Loucy (cell line): ENCODE results near the gene TMPRSS13.

Experiments used
- H2AFZ ChIP-seq: fragments of 200-600 bp; sonication (generic); 2 replicates; pipeline ENCODE4 v1.6.0; 2016; ENCODE audit warnings: antibody characterized with exemption, mild to moderate bottlenecking, low read length, moderate library complexity
- H3F3A ChIP-seq: fragments of 200-600 bp; 2 replicates; pipeline ENCODE4 v1.6.0; 2016; ENCODE audit warnings: antibody characterized with exemption, low read depth, mild to moderate bottlenecking
- H3K27me3 ChIP-seq: fragments of 200-600 bp; sonication (generic); 2 replicates; pipeline ENCODE4 v1.6.1; 2014; ENCODE audit warnings: low read length, mild to moderate bottlenecking; ENCODE audit not compliant: insufficient read depth, poor library complexity, severe bottlenecking
- H3K36me3 ChIP-seq: fragments of 200-600 bp; sonication (generic); 2 replicates; pipeline ENCODE4 v1.6.1; 2016; ENCODE audit warnings: low read length; ENCODE audit not compliant: insufficient read depth
- H3K4me1 ChIP-seq: fragments of 200-600 bp; sonication (generic); 2 replicates; pipeline ENCODE4 v1.5.1; 2014; ENCODE audit warnings: low read length, mild to moderate bottlenecking; ENCODE audit not compliant: insufficient read depth, poor library complexity, severe bottlenecking
- H3K4me2 ChIP-seq: fragments of 200-600 bp; sonication (generic); 2 replicates; pipeline ENCODE4 v1.6.0; 2014; ENCODE audit warnings: antibody characterized with exemption, low read length, low read depth, mild to moderate bottlenecking; ENCODE audit not compliant: poor library complexity, severe bottlenecking
- H3K4me3 ChIP-seq: fragments of 200-600 bp; sonication (generic); 2 replicates; pipeline ENCODE4 v1.5.1; 2014; ENCODE audit warnings: low read length, mild to moderate bottlenecking, mixed read lengths; ENCODE audit not compliant: poor library complexity, severe bottlenecking
- H3K79me2 ChIP-seq: fragments of 200-600 bp; sonication (generic); 2 replicates; pipeline ENCODE4 v1.6.1; 2014; ENCODE audit warnings: low read length; ENCODE audit not compliant: insufficient read depth
- H3K9ac ChIP-seq: fragments of 200-600 bp; sonication (generic); 2 replicates; pipeline ENCODE4 v1.6.0; 2014; ENCODE audit warnings: mild to moderate bottlenecking, low read depth, low read length, moderate library complexity; ENCODE audit not compliant: poor library complexity, severe bottlenecking
- H3K9me2 ChIP-seq: fragments of 200-600 bp; sonication (generic); replicated peaks from 2 replicates; pipeline ENCODE4 v1.6.1; 2016; ENCODE audit warnings: low read depth, low read length, mixed read lengths
- H3K9me3 ChIP-seq: fragments of 200-600 bp; sonication (generic); 2 replicates; pipeline ENCODE4 v1.6.1; 2014; ENCODE audit warnings: mild to moderate bottlenecking, antibody characterized with exemption, low read length, low read depth; ENCODE audit not compliant: insufficient read depth
- H4K20me1 ChIP-seq: fragments of 200-600 bp; sonication (generic); 2 replicates; pipeline ENCODE4 v1.6.0; 2014; ENCODE audit warnings: antibody characterized with exemption, low read length, mild to moderate bottlenecking; ENCODE audit not compliant: insufficient read depth, poor library complexity, severe bottlenecking
- EZH2phosphoT487 ChIP-seq: fragments of 200-600 bp; IDR thresholded peaks from 2 replicates; pipeline ENCODE4 v1.6.1; 2018; ENCODE audit warnings: antibody characterized with exemption, mild to moderate bottlenecking, moderate library complexity, borderline replicate concordance
- TF ChIP-seq, protein P1 (sequence below): fragments of 200-600 bp; sonication (generic); conservative IDR thresholded peaks from 2 replicates; pipeline ENCODE4 v1.5.1; 2014; ENCODE audit warnings: mild to moderate bottlenecking, antibody characterized with exemption, low read length

TMPRSS13 gene

DNA sequence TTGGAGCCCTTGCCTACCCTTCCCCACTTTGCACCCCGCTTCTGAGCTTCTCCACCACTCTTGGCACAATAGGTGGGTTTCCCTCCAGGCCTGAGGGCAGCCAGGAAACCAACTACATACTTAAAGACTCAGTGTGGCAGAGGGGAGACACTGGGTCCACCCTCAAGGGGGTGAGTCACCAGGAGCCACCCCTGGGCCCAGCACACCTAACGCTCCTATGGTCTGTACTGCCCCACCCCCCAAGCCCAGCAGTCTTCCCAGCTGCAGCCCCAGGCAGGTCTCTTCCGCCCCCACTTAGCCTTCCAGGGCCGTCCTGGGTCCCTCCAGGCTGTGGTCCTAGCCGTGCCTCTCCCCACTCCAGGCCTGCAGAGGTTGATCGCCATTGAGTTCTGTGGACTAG lies 3.2 kb upstream of the TMPRSS13 start:
- H3K9me2 ChIP-seq: no peaks in the 10 kb centered on the region
- no peaks in the 10 kb centered on the region for H3K27me3 ChIP-seq
- H3K9ac ChIP-seq: peak overlapping the region; percentile 75
- H2AFZ ChIP-seq: no peak overlapping the region
- peaks cover 67% of the 10 kb centered on the region for H3K4me1 ChIP-seq
- H3K9me3 ChIP-seq: no peaks in the 10 kb centered on the region
- peaks cover 7% of the 10 kb centered on the region; the same call in 1 of the 2 replicates for H3F3A ChIP-seq
- no peaks in the 10 kb centered on the region for H4K20me1 ChIP-seq
- peak overlapping the region; percentile 86 for H3K4me2 ChIP-seq
- H3K79me2 ChIP-seq: no peaks in the 10 kb centered on the region
- TF ChIP-seq EZH2phosphoT487: no peak
- TF ChIP-seq, protein P1, sequence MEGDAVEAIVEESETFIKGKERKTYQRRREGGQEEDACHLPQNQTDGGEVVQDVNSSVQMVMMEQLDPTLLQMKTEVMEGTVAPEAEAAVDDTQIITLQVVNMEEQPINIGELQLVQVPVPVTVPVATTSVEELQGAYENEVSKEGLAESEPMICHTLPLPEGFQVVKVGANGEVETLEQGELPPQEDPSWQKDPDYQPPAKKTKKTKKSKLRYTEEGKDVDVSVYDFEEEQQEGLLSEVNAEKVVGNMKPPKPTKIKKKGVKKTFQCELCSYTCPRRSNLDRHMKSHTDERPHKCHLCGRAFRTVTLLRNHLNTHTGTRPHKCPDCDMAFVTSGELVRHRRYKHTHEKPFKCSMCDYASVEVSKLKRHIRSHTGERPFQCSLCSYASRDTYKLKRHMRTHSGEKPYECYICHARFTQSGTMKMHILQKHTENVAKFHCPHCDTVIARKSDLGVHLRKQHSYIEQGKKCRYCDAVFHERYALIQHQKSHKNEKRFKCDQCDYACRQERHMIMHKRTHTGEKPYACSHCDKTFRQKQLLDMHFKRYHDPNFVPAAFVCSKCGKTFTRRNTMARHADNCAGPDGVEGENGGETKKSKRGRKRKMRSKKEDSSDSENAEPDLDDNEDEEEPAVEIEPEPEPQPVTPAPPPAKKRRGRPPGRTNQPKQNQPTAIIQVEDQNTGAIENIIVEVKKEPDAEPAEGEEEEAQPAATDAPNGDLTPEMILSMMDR: no peak
- H3K4me3 ChIP-seq: no peak overlapping the region
- H3K36me3 ChIP-seq: no peaks in the 10 kb centered on the region

DNA sequence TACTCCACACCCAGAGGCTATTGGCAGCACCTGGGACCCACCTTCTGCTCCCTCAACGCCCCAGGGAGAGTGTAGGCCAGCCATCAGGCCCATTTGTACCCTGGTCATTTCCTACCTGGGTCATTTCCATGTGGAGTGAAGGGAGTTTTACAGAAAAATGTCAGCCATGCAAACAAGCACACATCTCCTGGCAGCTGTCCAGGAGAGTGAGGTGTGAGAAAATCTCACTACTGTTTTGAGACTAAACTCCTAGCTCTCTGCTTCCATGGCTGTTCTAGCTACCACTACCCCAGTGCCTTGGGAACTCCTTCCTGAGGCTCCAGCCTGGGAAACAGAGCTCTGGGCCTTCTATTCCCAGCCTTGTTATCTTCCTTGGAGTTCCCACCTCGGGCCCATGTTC lies 2.8 kb upstream of the TMPRSS13 start:
- TF ChIP-seq EZH2phosphoT487: no peak
- TF ChIP-seq, protein P1: no peak
- H3K4me2 ChIP-seq: peak overlapping the region; percentile 86
- peak overlapping the region; percentile 75 for H3K9ac ChIP-seq
- H3K36me3 ChIP-seq: no peaks in the 10 kb centered on the region
- no peak overlapping the region for H2AFZ ChIP-seq
- H3K9me2 ChIP-seq: no peaks in the 10 kb centered on the region
- H3K27me3 ChIP-seq: no peaks in the 10 kb centered on the region
- no peaks in the 10 kb centered on the region for H4K20me1 ChIP-seq
- no peaks in the 10 kb centered on the region for H3K79me2 ChIP-seq
- H3K9me3 ChIP-seq: no peaks in the 10 kb centered on the region
- H3K4me3 ChIP-seq: no peak overlapping the region
- H3K4me1 ChIP-seq: peaks cover 67% of the 10 kb centered on the region
- peaks cover 7% of the 10 kb centered on the region; the same call in 1 of the 2 replicates for H3F3A ChIP-seq

DNA sequence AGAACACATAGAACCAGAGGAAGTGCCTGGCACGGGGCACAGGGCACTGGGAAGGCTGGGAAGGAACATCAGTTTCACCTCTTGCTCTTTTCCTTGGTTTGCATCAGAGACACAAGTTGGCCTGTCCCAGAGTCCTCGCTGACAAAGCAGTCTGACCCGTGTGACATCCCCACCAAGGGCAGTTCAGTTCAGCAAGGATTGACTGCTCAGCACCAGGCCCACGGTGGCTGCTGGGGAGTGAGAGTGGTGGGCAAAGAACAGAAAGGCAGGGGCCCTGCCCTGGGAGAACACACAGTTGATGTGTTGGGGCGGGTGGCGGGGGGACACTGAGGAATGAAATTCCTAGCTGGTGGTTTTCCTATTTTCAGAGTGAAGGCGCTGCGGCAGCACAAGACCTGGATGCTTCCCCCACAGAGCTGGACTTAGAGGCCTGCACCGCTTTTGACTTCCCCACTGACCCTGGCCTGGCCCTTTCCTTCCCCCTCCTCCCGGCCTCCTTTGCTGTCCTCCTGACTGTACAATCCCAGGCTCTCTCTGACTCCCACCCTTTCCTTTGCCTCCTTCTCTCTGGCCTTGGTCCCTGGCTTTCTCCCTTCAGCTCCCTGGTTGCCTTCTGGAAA lies 2.2 kb upstream of the TMPRSS13 start:
- no peaks in the 10 kb centered on the region for H3K36me3 ChIP-seq
- H3K79me2 ChIP-seq: no peaks in the 10 kb centered on the region
- peak overlapping the region; percentile 86 for H3K4me2 ChIP-seq
- peak overlapping the region; percentile 75 for H3K9ac ChIP-seq
- H3K4me1 ChIP-seq: peaks cover 67% of the 10 kb centered on the region
- peak overlapping the region; percentile 59 for H3K4me3 ChIP-seq
- H2AFZ ChIP-seq: no peak overlapping the region
- peaks cover 7% of the 10 kb centered on the region; the same call in 1 of the 2 replicates for H3F3A ChIP-seq
- H3K9me3 ChIP-seq: no peaks in the 10 kb centered on the region
- TF ChIP-seq, protein P1: no peak
- no peak for TF ChIP-seq EZH2phosphoT487
- no peaks in the 10 kb centered on the region for H4K20me1 ChIP-seq
- no peaks in the 10 kb centered on the region for H3K9me2 ChIP-seq
- no peaks in the 10 kb centered on the region for H3K27me3 ChIP-seq
